BLaER1 (cell line): ENCODE measurements around the gene OR9Q1.

Experiments used
- H3K27ac ChIP-seq: shearing (Covaris generic); formaldehyde crosslinking; 2 replicates; pipeline ENCODE4 v1.8.1; 2022
- H3K27me3 ChIP-seq: shearing (Covaris generic); formaldehyde crosslinking; 2 replicates; pipeline ENCODE4 v1.8.1; 2022
- H3K36me3 ChIP-seq: shearing (Covaris generic); formaldehyde crosslinking; 2 replicates; pipeline ENCODE4 v1.8.1; 2022
- H3K4me1 ChIP-seq: shearing (Covaris generic); formaldehyde crosslinking; 2 replicates; pipeline ENCODE4 v1.8.1; 2022
- H3K4me2 ChIP-seq: shearing (Covaris generic); formaldehyde crosslinking; 2 replicates; pipeline ENCODE4 v1.8.1; 2022
- H3K4me3 ChIP-seq: shearing (Covaris generic); formaldehyde crosslinking; 2 replicates; pipeline ENCODE4 v1.8.1; 2022
- H3K9ac ChIP-seq: shearing (Covaris generic); formaldehyde crosslinking; 2 replicates; pipeline ENCODE4 v1.8.1; 2022
- H3K9me3 ChIP-seq: shearing (Covaris generic); formaldehyde crosslinking; 2 replicates; pipeline ENCODE4 v1.8.1; 2022
- H4K20me1 ChIP-seq: shearing (Covaris generic); formaldehyde crosslinking; 2 replicates; pipeline ENCODE4 v1.8.1; 2022
- Cebpa-rat ChIP-seq: shearing (Covaris generic); IDR thresholded peaks from 2 replicates; pipeline ENCODE4 v1.8.1; 2022

OR9Q1 gene

DNA sequence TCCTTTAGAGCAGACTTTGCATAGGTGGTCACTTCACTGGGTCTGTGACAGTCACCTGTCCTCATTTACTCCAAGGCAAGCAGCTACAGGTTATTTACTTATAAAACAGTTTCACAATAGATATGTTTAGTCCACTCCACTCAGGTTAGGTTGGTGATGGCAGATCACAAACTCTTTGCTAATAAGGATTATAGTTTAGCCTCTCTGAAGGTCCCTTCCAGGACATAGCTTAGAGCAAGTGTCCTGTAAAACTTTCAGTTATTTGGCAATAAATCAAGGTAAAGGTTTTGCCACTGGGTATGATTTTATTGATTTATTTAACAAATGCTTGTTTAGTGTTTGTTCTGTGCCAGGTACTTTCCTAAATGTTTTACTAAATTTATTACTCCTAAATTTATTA is 15.9 kb downstream of the OR9Q1 start:
- Histone ChIP-seq H3K27ac (no peak overlapping the region), H3K4me3 (no peak overlapping the region), H3K9me3 (peaks cover 13% of the 10 kb centered on the region), H3K4me2 (no peak overlapping the region), H3K27me3 (no peaks in the 10 kb centered on the region), H3K9ac (no peak overlapping the region), H4K20me1 (no peaks in the 10 kb centered on the region), H3K36me3 (no peaks in the 10 kb centered on the region), H3K4me1 (no peaks in the 10 kb centered on the region)
- TF ChIP-seq Cebpa-rat = no peak

DNA sequence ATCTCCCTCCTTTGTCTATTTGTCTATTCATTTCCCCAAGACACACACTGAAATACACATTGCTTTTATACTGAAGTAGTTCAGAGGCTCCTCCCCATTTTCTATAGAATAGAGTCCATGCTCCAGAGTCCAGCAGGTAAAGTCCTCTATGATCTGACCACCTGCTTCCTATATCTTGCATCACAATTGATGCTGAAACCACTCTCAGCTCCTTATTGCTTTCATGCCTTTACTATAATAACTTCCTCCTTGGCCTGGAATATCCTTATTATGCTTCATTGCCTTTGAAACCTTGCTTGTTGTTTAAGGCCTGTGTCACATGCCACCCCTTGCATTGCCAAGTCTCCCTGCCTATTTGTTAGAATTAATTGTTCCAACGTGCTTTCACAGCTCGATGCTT is 19.7 kb downstream of the OR9Q1 start:
- Histone ChIP-seq H4K20me1 (no peaks in the 10 kb centered on the region), H3K9me3 (no peaks in the 10 kb centered on the region)

DNA sequence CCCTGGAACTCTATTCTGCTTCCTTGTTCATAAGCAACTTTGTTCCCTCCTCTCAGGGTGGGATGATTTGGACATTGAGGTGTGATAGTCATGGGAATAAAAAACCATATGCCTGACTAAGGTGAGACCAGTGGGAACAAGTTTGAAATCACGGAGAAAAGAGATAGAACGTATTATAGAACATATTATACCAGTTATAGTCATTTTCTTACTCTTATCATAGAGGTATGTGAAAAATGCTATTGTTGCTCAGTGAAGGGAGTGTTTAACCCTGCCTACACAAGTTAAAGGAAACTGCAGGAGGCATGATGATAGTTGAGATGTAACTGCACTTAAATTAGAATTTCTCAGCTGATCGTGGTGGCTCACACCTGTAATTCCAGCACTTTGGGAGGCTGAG is 22.6 kb downstream of the OR9Q1 start:
- H3K27me3 ChIP-seq = no peaks in the 10 kb centered on the region
- no peak overlapping the region for H3K27ac ChIP-seq
- no peaks in the 10 kb centered on the region for H3K9me3 ChIP-seq
- no peaks in the 10 kb centered on the region for H4K20me1 ChIP-seq
- no peak overlapping the region for H3K4me2 ChIP-seq
- no peaks in the 10 kb centered on the region for H3K4me1 ChIP-seq
- no peak overlapping the region for H3K4me3 ChIP-seq
- H3K9ac ChIP-seq = no peak overlapping the region
- no peak for TF ChIP-seq Cebpa-rat
- H3K36me3 ChIP-seq = no peaks in the 10 kb centered on the region

More for the DNA sequence above, 19.7 kb downstream of the OR9Q1 start:
- Histone ChIP-seq H3K27ac (no peak overlapping the region), H3K4me2 (no peak overlapping the region), H3K36me3 (no peaks in the 10 kb centered on the region), H3K9ac (no peak overlapping the region), H3K4me1 (no peaks in the 10 kb centered on the region), H3K4me3 (no peak overlapping the region), H3K27me3 (no peaks in the 10 kb centered on the region)
- no peak for TF ChIP-seq Cebpa-rat

DNA sequence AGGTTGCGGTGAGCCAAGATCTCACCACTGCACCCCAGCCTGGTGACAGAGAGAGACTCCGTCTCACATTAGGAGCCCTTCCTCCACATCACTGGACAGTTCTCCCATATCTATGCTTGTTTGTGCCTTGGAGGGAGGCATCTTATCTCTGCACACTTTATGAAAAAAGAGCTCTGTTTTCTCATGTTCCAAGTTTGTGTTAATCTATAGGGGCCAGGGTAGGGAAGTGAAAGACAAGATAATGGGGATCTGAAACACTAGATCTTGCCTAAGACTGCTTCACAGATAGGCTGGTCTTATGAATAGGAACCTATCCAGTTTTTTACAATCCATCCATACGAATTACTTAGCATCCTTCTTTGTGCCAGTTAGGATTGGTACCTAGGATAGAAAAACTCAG is 24.1 kb downstream of the OR9Q1 start:
- H3K9me3 ChIP-seq = no peaks in the 10 kb centered on the region
- H3K27ac ChIP-seq = no peak overlapping the region
- H3K4me2 ChIP-seq = no peak overlapping the region
- no peak overlapping the region for H3K9ac ChIP-seq
- no peaks in the 10 kb centered on the region for H3K4me1 ChIP-seq
- H3K36me3 ChIP-seq = no peaks in the 10 kb centered on the region
- TF ChIP-seq Cebpa-rat = no peak
- no peaks in the 10 kb centered on the region for H4K20me1 ChIP-seq
- H3K27me3 ChIP-seq = no peaks in the 10 kb centered on the region
- H3K4me3 ChIP-seq = no peak overlapping the region

DNA sequence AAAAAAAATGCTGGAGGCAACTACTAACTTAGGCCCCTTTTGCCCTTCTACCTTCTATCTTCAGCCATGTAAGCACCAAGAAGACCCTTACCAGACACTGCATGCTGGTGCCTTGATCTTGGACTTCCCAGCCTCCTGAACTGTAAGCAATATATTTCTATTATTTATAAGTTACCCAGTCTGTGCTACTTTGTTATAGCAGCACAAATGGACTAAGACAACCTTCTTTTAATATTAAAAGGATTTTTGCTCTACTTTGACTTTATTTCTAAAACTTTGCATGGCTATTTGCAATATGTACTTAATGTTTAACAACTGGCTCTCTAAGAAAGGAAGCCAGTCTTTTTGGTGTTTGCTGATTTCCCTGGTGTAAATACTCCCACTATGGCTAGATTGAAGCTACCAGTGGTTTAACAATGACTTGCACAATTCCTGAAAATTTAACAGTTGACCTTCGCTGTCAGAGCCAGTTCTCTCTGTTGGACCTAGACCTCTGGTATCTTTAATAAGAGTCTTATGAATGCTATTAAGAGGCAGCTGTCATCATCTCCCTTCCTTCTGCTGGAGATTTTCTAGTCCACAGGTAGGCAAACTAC is 32.2 kb downstream of the OR9Q1 start:
- no peaks in the 10 kb centered on the region for H3K27me3 ChIP-seq
- H3K9me3 ChIP-seq = no peaks in the 10 kb centered on the region
- H3K36me3 ChIP-seq = no peaks in the 10 kb centered on the region
- no peak overlapping the region for H3K27ac ChIP-seq
- H3K4me3 ChIP-seq = no peak overlapping the region
- H4K20me1 ChIP-seq = no peaks in the 10 kb centered on the region
- no peaks in the 10 kb centered on the region for H3K4me1 ChIP-seq
- TF ChIP-seq Cebpa-rat = no peak
- no peak overlapping the region for H3K9ac ChIP-seq
- no peak overlapping the region for H3K4me2 ChIP-seq

DNA sequence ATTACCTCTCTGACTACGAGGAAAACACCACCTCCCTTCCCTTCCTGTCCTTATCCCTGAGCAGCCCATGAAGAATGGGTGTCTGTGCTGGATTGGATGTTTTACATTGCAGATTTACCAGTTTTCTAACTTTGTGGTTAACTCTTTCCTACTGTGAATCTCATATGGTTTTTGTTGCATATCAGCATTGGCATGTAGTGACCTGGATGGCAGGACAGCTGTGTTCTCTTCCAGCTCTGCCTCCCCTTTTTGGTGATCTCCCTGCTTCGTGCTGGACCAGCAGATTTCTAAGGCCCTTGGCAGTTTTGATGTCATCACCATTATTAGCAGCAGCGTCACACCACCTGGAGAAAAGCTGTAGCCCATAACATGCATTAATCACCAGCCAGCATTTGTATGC is 33.8 kb downstream of the OR9Q1 start:
- H3K9ac ChIP-seq = no peak overlapping the region
- no peak overlapping the region for H3K4me3 ChIP-seq
- H3K27me3 ChIP-seq = no peaks in the 10 kb centered on the region
- H3K36me3 ChIP-seq = no peaks in the 10 kb centered on the region
- no peak overlapping the region for H3K4me2 ChIP-seq
- no peaks in the 10 kb centered on the region for H3K4me1 ChIP-seq
- H3K9me3 ChIP-seq = no peaks in the 10 kb centered on the region
- no peaks in the 10 kb centered on the region for H4K20me1 ChIP-seq
- no peak overlapping the region for H3K27ac ChIP-seq
- no peak for TF ChIP-seq Cebpa-rat

DNA sequence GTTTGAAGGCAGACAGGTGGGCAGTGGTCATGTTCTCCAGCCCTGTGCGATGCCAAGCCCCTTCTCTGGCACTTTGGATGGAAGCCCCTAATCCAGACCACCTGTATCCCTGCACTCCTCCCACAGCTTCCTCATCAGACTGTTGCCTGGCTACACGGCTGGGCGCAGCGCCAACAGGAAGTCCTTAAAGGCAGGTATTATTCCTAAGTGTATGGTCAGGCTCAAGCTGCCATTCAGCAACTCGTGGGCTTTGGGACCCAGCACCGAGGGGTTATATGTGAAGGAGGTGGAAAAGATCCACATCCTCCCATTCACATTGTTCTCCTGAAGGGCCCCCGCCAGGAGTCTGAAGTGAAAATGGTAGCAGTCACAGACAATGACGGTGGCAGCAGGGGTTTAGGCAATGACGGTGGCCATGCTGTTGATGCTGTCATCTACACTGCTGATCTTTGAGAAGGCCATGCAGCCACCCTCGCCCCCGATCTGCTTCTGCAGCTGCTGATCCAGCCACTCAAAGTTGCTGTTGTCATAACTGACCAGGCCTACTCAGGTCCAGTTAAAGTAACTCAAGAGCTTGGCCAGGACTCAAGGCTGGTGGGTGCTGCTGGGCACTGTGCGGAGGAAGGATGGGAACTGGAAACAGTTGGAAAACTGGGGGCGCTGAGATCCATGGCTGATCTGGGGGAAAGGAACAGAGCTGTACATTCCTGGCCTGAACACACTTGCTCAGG is 34.8 kb downstream of the OR9Q1 start:
- Histone ChIP-seq H3K9ac (no peak overlapping the region), H3K4me1 (no peaks in the 10 kb centered on the region), H4K20me1 (no peaks in the 10 kb centered on the region), H3K4me2 (no peak overlapping the region), H3K9me3 (no peaks in the 10 kb centered on the region), H3K27ac (no peak overlapping the region), H3K4me3 (no peak overlapping the region), H3K36me3 (no peaks in the 10 kb centered on the region), H3K27me3 (no peaks in the 10 kb centered on the region)
- no peak for TF ChIP-seq Cebpa-rat

DNA sequence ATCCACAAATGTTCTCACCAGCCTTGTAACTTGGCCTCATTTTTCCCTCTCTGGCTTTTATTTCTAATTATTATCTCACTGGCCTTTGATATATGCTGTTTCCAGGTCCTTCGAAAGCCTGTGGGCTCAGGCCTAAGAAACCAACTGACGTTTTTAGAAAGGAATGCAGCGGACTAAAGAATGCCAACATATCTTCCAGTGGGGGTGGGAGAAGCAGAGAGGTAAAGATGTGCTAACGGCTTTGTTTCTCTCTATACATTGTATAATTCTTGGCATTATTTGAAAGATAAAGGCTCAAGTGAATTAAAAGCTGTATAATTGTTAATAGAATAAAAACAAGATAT is 35.3 kb downstream of the OR9Q1 start:
- Histone ChIP-seq H3K9me3 (no peaks in the 10 kb centered on the region), H3K4me1 (no peaks in the 10 kb centered on the region), H3K36me3 (no peaks in the 10 kb centered on the region), H3K4me3 (no peak overlapping the region), H3K4me2 (no peak overlapping the region), H3K27ac (no peak overlapping the region), H3K27me3 (no peaks in the 10 kb centered on the region), H4K20me1 (no peaks in the 10 kb centered on the region), H3K9ac (no peak overlapping the region)
- TF ChIP-seq Cebpa-rat = no peak

DNA sequence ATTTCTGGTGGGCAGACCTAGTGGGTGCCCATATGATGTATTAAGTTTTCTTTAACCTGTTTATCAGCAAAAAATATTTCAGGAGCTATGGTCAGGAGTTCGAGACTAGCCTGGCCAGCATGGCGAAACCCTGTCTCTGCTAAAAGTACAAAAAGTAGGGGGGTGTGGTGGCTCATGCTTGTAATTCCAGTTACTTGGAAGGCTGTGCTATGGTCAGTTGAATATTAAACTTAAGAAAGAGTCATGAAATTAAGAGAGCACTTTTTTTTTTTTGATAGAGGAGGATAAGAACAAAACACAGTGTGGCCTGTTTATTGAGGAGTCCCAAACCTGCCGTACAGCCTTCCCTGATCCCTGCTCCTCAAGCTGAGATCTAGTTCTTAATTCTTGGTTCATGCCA is 36.9 kb downstream of the OR9Q1 start:
- no peaks in the 10 kb centered on the region for H4K20me1 ChIP-seq
- H3K4me1 ChIP-seq = no peaks in the 10 kb centered on the region
- H3K9me3 ChIP-seq = no peaks in the 10 kb centered on the region
- H3K36me3 ChIP-seq = no peaks in the 10 kb centered on the region
- no peak overlapping the region for H3K27ac ChIP-seq
- no peaks in the 10 kb centered on the region for H3K27me3 ChIP-seq
- H3K4me3 ChIP-seq = no peak overlapping the region
- H3K9ac ChIP-seq = no peak overlapping the region
- TF ChIP-seq Cebpa-rat = no peak
- no peak overlapping the region for H3K4me2 ChIP-seq

DNA sequence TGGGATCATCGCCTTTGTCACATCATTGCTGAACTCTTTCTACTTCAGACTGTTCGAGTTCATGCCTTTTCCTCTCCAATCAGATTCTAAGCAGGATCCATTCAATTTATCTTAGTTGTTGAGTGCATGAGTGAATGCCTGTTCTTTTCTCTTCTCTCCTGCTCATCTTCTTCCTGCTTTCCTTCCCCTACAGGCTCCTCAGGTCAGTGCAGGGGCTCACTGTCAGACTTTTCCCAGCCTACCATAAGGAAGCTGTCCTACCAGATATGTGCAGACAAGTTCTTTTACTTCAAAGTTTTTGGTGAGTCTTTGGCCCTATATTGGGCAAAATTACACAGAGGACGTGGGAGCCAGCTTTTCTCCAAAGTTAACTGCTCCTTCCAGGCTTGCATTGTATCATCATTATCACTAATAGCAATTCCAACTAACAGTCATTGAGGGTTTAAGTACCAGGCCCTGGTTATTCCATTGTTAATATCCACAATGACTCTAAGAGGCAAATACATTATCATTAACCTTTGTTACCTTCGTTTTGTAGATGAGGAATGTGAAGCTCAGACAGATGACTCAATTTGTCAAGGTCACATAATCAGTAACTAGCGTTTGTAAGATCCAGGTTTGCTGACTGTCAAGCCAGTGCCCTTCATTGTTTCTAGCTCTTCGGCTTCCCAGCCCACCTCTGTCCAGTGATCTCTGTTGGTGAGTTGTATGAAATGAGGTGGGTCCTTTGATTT is 37.4 kb downstream of the OR9Q1 start:
- H3K27me3 ChIP-seq = no peaks in the 10 kb centered on the region
- H3K4me2 ChIP-seq = no peak overlapping the region
- H3K4me1 ChIP-seq = no peaks in the 10 kb centered on the region
- H3K36me3 ChIP-seq = no peaks in the 10 kb centered on the region
- TF ChIP-seq Cebpa-rat = no peak
- H3K9ac ChIP-seq = no peak overlapping the region
- no peak overlapping the region for H3K4me3 ChIP-seq
- H4K20me1 ChIP-seq = no peaks in the 10 kb centered on the region
- no peak overlapping the region for H3K27ac ChIP-seq
- no peaks in the 10 kb centered on the region for H3K9me3 ChIP-seq
